Esophagus muscularis mucosa (tissue), 4 donors: Measurements from ENCODE around the gene CEBPE. TPM values are rescaled to one million over a fixed set of nuclear protein-coding genes. Genes with fewer than 3 reads are reported as not detected.

Source experiments
- DNase-seq: peaks from one replicate; pipeline ENCODE4 v3.0.0-alpha.2; 2017; ENCODE audit errors: extremely low spot score
- H3K27ac ChIP-seq, 4 donors: fragments of 200-600 bp; sonication (generic); replicated peaks in 1 of 4; 1 replicate in 3 of 4; 2 replicates in 1 of 4; pipeline ENCODE4 v1.5.1; 2016 to 2019; ENCODE audit warnings: mild to moderate bottlenecking in 1 of 4
- H3K27me3 ChIP-seq, 4 donors: fragments of 200-600 bp; sonication (generic); one replicate each; pipeline versions ENCODE4 v1.5.1 to v1.6.0; 2016 to 2019
- H3K36me3 ChIP-seq, 4 donors: fragments of 200-600 bp; sonication (generic); one replicate each; pipeline ENCODE4 v1.5.1; 2016 to 2019
- H3K4me1 ChIP-seq, 4 donors: fragments of 200-600 bp; sonication (generic); one replicate each; pipeline ENCODE4 v1.5.1; 2016 to 2019
- H3K4me3 ChIP-seq, 4 donors: fragments of 200-600 bp; sonication (generic); 1 replicate in 2 of 4; 2 replicates in 2 of 4; pipeline ENCODE4 v1.5.1; 2016 to 2019; ENCODE audit warnings: mild to moderate bottlenecking in 4 of 4, moderate library complexity in 1 of 4
- H3K9me3 ChIP-seq, 4 donors: fragments of 200-600 bp; sonication (generic); 1 replicate in 3 of 4; 2 replicates in 1 of 4; pipeline ENCODE4 v1.5.1; 2016 to 2019
- EP300 ChIP-seq: sonication (generic); formaldehyde crosslinking; IDR thresholded peaks from one replicate; pipeline ENCODE4 v1.6.1; 2017; ENCODE audit warnings: antibody characterized with exemption
- POLR2A ChIP-seq: fragments of 450-650 bp; IDR thresholded peaks from one replicate; pipeline ENCODE4 v1.6.1; 2017; ENCODE audit warnings: antibody characterized with exemption, moderate library complexity, mild to moderate bottlenecking, low read depth
- POLR2AphosphoS5 ChIP-seq, 2 donors: sonication (generic); formaldehyde crosslinking; IDR thresholded peaks; one replicate each; pipeline ENCODE4 v1.6.1; 2017; ENCODE audit warnings: antibody characterized with exemption in 2 of 2
- WGBS: methylation state at CpG from one replicate; pipeline ENCODE4 v1.1.5; 2018; 5-methylcytosine and 5-hydroxymethylcytosine counted together
- intact Hi-C: fragments of 100-400 bp; cut with DNase I; formaldehyde crosslinking; loops from one replicate; pipeline ENCODE4 v1.15.1; 2023
- total RNA-seq, 4 donors: library from RNA; depleted of rRNA; stranded (reverse); fragments of >200 nt; gene quantifications; one replicate each; pipeline versions ENCODE4 v1.1.0 to v1.2.1, GENCODE V29; 2016
- TF ChIP-seq, protein P1 (sequence below), 3 experiments: fragments of 200-600 bp in 2 of 3; fragments of 450-650 bp in 1 of 3; sonication (generic) in 2 of 3; IDR thresholded peaks; one replicate each; pipeline ENCODE4 v1.5.1; 2017 to 2019; ENCODE audit warnings: antibody characterized with exemption in 3 of 3, mild to moderate bottlenecking in 2 of 3, moderate library complexity in 1 of 3

CEBPE gene
- total RNA-seq, 4 donors from 2014 or later, result 0.57 TPM; not detected in 3

DNA sequence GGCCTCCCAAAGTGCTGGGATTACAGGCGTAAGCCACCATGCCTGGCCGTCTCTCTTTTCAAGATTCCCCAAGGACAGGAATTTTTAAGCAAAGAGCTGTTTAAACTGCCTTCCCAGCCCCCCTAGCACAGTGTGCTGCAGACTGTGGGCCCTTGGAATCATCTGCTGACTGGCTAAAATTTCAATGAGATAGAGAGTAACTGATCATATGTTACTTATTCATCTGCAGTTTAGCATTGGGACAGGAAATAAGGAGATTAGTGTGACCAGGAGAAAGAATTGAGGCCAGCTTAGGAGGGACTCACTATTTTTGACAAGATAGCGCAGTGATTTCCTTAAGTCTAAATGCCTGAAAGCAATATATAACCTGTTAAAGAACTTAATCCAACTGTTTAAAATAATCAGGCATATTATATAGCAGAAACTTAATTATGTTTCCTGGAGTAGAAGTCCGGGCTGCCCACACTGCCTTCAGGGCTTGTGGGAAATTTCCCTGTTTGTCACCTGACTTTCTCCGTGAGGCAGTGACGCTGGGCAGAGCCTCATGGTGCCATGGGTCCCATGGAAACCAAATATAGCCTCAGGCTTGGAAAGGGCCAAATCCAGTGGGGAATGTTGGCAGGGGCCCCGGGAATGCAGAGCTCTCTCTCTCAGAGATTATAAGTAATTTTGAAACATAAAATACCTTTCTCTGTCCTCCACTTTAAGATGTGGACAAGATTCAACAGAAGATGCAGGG is 22.8 kb upstream of the CEBPE start:
- H3K36me3 ChIP-seq, result peaks cover 19 to 49% (median 31%) of the 10 kb centered on the region in 4 donors
- 51% methylated on average over 7 of the region's 7 CpGs for WGBS
- intact Hi-C loops, result no loop called here
- TF ChIP-seq POLR2AphosphoS5 (IDR thresholded peaks at IDR 0.05) (peak; percentile 81 to 95), POLR2A (no peak), EP300 (peak; percentile 87)
- no peak overlapping the region for H3K4me3 ChIP-seq
- no peaks in the 10 kb centered on the region for H3K9me3 ChIP-seq
- H3K27ac ChIP-seq, result peak overlapping the region; percentile 77 to 94 (median 91)
- H3K27me3 ChIP-seq, result no peaks in the 10 kb centered on the region
- peak; percentile 89 for DNase-seq
- H3K4me1 ChIP-seq, result peaks cover 50 to 80% (median 73%) of the 10 kb centered on the region in 4 donors

DNA sequence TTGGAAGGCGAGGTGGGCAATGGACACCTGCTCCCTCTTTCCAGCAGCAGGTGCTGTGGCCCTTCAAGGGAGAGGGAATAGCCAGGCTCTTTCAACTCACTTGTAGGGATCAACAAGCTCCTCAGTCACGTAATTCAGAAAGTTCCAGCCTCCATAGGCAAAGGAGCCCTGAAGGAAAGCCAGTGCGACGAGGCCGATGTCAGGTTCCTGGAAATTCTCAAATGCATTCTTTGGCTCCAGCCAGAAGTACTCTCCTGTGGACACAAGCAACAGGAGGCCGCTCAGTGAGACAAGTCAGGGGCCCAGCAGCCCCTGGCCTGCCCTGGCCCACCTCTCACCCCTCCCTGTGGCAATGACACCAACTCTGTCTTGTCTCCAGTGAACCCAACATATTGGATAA is 21.3 kb upstream of the CEBPE start:
- Histone ChIP-seq H3K27me3 (no peaks in the 10 kb centered on the region), H3K9me3 (no peaks in the 10 kb centered on the region), H3K27ac (peak overlapping the region in 3 of 4 donors; percentile 62 to 94 (median 90)), H3K4me1 (peaks cover 36 to 65% (median 58%) of the 10 kb centered on the region in 4 donors), H3K4me3 (no peak overlapping the region), H3K36me3 (peaks cover 19 to 62% (median 41%) of the 10 kb centered on the region in 4 donors)
- intact Hi-C loops, result no loop called here
- WGBS, result 85% methylated on average over 6 of the region's 6 CpGs
- TF ChIP-seq POLR2A, result no peak
- DNase-seq, result no peak

DNA sequence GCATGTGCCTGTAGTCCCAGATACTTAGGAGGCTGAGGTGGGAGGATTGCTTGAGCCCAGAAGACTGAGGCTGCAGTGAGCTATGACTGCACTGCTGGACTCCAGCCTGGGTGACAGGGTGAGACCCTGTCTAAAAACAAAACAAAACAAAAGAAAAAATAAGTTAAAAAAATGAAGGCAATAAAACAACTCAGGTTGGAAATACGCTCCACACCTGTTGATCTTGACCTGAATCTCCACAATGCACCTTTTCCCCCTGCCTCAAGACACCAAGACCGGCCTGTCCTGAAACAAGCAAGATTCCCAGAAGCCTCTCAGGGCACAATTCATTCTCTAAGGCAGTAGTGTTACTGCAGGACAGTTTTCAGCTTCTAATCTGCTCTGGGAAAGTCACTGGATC is 20.8 kb upstream of the CEBPE start:
- peaks cover 33 to 60% (median 54%) of the 10 kb centered on the region in 4 donors for H3K4me1 ChIP-seq
- H3K4me3 ChIP-seq, result no peak overlapping the region
- no peak for DNase-seq
- 97% methylated on average over 2 of the region's 2 CpGs for WGBS
- no peaks in the 10 kb centered on the region for H3K27me3 ChIP-seq
- peaks cover 19 to 62% (median 41%) of the 10 kb centered on the region in 4 donors for H3K36me3 ChIP-seq
- H3K27ac ChIP-seq, result peak overlapping the region in 3 of 4 donors; percentile 62 to 94 (median 90)
- no peaks in the 10 kb centered on the region for H3K9me3 ChIP-seq
- intact Hi-C loops, result no loop called here
- TF ChIP-seq POLR2AphosphoS5 (IDR thresholded peaks at IDR 0.05), result no peak
- TF ChIP-seq, protein P1, sequence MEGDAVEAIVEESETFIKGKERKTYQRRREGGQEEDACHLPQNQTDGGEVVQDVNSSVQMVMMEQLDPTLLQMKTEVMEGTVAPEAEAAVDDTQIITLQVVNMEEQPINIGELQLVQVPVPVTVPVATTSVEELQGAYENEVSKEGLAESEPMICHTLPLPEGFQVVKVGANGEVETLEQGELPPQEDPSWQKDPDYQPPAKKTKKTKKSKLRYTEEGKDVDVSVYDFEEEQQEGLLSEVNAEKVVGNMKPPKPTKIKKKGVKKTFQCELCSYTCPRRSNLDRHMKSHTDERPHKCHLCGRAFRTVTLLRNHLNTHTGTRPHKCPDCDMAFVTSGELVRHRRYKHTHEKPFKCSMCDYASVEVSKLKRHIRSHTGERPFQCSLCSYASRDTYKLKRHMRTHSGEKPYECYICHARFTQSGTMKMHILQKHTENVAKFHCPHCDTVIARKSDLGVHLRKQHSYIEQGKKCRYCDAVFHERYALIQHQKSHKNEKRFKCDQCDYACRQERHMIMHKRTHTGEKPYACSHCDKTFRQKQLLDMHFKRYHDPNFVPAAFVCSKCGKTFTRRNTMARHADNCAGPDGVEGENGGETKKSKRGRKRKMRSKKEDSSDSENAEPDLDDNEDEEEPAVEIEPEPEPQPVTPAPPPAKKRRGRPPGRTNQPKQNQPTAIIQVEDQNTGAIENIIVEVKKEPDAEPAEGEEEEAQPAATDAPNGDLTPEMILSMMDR (IDR thresholded peaks at IDR 0.05), result no peak
- TF ChIP-seq POLR2A, result no peak
- no peak for TF ChIP-seq EP300

DNA sequence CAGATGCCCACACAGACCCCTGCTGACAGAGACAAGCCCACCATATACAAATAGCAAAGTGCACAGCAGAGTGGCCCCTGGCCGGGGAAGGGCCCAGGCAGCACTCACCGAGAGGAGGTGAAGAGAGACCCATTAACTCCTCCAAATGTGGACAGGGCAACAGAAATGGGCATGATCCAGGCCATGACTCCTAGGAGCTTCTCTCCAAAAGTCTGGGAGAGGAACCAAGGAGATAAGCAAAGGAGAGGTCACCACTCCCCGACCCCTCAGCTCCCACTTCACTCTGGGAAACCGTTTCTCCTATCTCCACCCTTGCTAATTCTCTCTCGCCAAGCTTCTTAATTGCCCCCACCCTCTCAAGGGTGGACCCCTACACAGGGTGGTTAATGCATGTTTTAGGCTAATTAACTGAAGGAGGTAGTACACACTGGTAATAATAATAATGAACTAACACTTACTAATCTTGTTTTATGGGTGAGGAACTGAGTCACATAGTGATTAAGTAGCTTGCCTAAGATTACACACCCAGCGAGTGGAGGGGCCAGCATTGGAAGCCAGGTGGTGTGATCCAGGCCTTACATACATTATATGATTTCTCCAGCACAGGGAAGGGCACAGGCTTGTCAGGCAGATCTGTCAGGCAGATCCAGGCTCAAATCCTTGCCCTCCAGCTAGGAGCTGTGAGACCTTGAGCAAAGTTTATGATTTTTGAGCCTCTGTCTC is 18.9 kb upstream of the CEBPE start:
- no peaks in the 10 kb centered on the region for H3K27me3 ChIP-seq
- peak overlapping the region; percentile 36 to 94 (median 56) for H3K27ac ChIP-seq
- TF ChIP-seq, protein P1 (IDR thresholded peaks at IDR 0.05), result no peak
- TF ChIP-seq EP300 (no peak), POLR2AphosphoS5 (IDR thresholded peaks at IDR 0.05) (no peak), POLR2A (no peak)
- H3K4me1 ChIP-seq, result peaks cover 19 to 41% (median 36%) of the 10 kb centered on the region in 4 donors
- no peak overlapping the region for H3K4me3 ChIP-seq
- intact Hi-C loops, result no loop called here
- 81% methylated on average over 6 of the region's 6 CpGs for WGBS
- DNase-seq, result no peak
- no peaks in the 10 kb centered on the region for H3K9me3 ChIP-seq
- H3K36me3 ChIP-seq, result peaks cover 19 to 66% (median 41%) of the 10 kb centered on the region in 4 donors

DNA sequence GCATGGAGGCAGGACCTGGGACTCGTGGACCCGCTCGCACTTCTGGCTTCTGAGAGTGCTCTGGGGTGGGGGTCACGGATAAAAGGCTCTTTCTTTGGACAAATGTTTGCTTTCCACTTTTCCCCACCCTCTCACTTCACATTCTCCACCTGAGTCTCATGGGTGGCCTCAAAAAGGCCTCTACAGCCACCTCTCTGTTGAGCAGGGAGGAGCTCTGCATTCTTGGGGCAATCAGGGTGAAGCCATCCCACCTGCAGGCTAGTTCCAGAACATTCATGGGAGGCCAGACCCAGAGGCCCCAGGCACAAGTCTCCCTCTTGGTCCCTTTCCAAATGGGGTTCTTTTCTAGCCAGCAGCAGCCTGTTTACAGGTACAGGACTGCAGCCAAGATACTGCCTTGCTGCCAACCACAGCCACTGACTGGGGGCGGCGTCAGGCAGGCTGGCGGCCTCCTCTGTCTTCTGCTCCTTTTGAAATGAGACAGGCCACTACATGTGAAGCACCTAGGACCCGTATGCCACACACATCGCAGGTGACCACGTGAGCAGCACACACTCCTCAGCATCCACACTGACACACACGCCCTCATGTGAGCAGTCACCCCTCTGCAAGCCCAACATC is 18.2 kb upstream of the CEBPE start:
- DNase-seq, result no peak
- TF ChIP-seq POLR2AphosphoS5 (IDR thresholded peaks at IDR 0.05) (peak in 1 of 2 donors; percentile 38), POLR2A (no peak)
- 89% methylated on average over 11 of the region's 11 CpGs for WGBS
- intact Hi-C loops, result no loop called here
- Histone ChIP-seq H3K36me3 (peaks cover 19 to 68% (median 46%) of the 10 kb centered on the region in 4 donors), H3K27ac (peak overlapping the region; percentile 36 to 94 (median 56)), H3K4me1 (peaks cover 12 to 34% (median 29%) of the 10 kb centered on the region in 4 donors), H3K4me3 (no peak overlapping the region), H3K9me3 (no peaks in the 10 kb centered on the region), H3K27me3 (no peaks in the 10 kb centered on the region)
